Activated CD8-positive, alpha-beta memory T cell treated with anti-CD3 and anti-CD28 coated beads, Interleukin-2, amount 50 U/mL, for 1 hour (primary cell): Measurements from ENCODE around the gene ALG10B.
"Not testable (repeated sequence)": the region's sequence is repeated elsewhere in the genome, so short reads cannot be mapped to it uniquely, and the experiment has no call there.

Experiments used
- DNase-seq: peaks from one replicate; pipeline ENCODE4 v3.0.0-alpha.2; 2020; ENCODE audit errors: extremely low read depth

The ALG10B gene

GRCh38 chr12:38316391-38317129 lies at the start of gene ALG10B:
Gene ALG10B, plus strand, starts transcription at chr12:38316774. Its CDS starts 120 bp downstream, at chr12:38316894.
- DNase-seq: peak; percentile 85

- DNase-seq: no peak
Observed at GRCh38 chr12:38268612-38269011, 48.0 kb upstream of the ALG10B start.

- DNase-seq: no peak
Observed at GRCh38 chr12:38269897-38270296, 46.7 kb upstream of the ALG10B start.

- DNase-seq: no peak
Observed at GRCh38 chr12:38279756-38280155, 36.8 kb upstream of the ALG10B start.

GRCh38 chr12:38282886-38283285 lies 33.7 kb upstream of the ALG10B start:
- DNase-seq: no peak

GRCh38 chr12:38289396-38289795 lies 27.2 kb upstream of the ALG10B start:
- no peak for DNase-seq

- DNase-seq: no peak
Observed at GRCh38 chr12:38291160-38291559, 25.4 kb upstream of the ALG10B start.

GRCh38 chr12:38302972-38303371 lies 13.6 kb upstream of the ALG10B start:
- DNase-seq: not testable (repeated sequence)

- not testable (repeated sequence) for DNase-seq
Observed at GRCh38 chr12:38321966-38322365, 5.4 kb downstream of the ALG10B start.

GRCh38 chr12:38324912-38325311 lies 8.3 kb downstream of the ALG10B start:
- no peak for DNase-seq

- no peak for DNase-seq
Observed at GRCh38 chr12:38327356-38327755, 10.8 kb downstream of the ALG10B start.

GRCh38 chr12:38328306-38328895 lies 11.8 kb downstream of the ALG10B start:
- DNase-seq: no peak

GRCh38 chr12:38330414-38330813 lies 13.8 kb downstream of the ALG10B start:
- not testable (repeated sequence) for DNase-seq

- DNase-seq: no peak
Observed at GRCh38 chr12:38332814-38333213, 16.2 kb downstream of the ALG10B start.

GRCh38 chr12:38342444-38342843 lies 25.9 kb downstream of the ALG10B start:
- DNase-seq: no peak

- DNase-seq: not testable (repeated sequence)
Observed at GRCh38 chr12:38343256-38343655, 26.7 kb downstream of the ALG10B start.

- DNase-seq: not testable (repeated sequence)
Observed at GRCh38 chr12:38343916-38344315, 27.3 kb downstream of the ALG10B start.

GRCh38 chr12:38350342-38351174 lies 34.0 kb downstream of the ALG10B start:
- no peak for DNase-seq

- DNase-seq: not testable (repeated sequence)
Observed at GRCh38 chr12:38351175-38351508, 34.6 kb downstream of the ALG10B start.

- DNase-seq: no peak
Observed at GRCh38 chr12:38367506-38367905, 50.9 kb downstream of the ALG10B start.

GRCh38 chr12:38370311-38370710 lies 53.7 kb downstream of the ALG10B start:
- no peak for DNase-seq

GRCh38 chr12:38373784-38374183 lies 57.2 kb downstream of the ALG10B start:
- no peak for DNase-seq

GRCh38 chr12:38374751-38375150 lies 58.2 kb downstream of the ALG10B start:
- DNase-seq: no peak
